ENCODE results near the gene MROH8. TPM values are rescaled to one million over a fixed set of nuclear protein-coding genes. Genes with fewer than 3 reads are reported as not detected.
A peak's percentile ranks its signal among the peaks of the same experiment; 100 is the strongest.
"Not testable (repeated sequence)": the region's sequence is repeated elsewhere in the genome, so short reads cannot be mapped to it uniquely, and the experiment has no call there.

MROH8 gene
- total RNA-seq, 1 experiment from 2014 or later: 1.9 TPM

GRCh38 chr20:37142708-37143107 lies 36.6 kb downstream of the MROH8 start:
- no peak for DNase-seq
- H3K27ac ChIP-seq (ENCODE audit: low read length): no peak overlapping the region
- H3K9me3 ChIP-seq (ENCODE audit: low read length): no peaks in the 10 kb centered on the region
- no peaks in the 10 kb centered on the region for H3K9me2 ChIP-seq (replicated peaks; ENCODE audit: insufficient read depth, low read length)
- H3K36me3 ChIP-seq (ENCODE audit: insufficient read depth, low read length): no peaks in the 10 kb centered on the region
- no peaks in the 10 kb centered on the region for H4K20me1 ChIP-seq (ENCODE audit: insufficient read depth, low read depth, low read length)
- H3K4me2 ChIP-seq (ENCODE audit: low read depth, low read length, poor library complexity, severe bottlenecking): no peak overlapping the region
- H2AFZ ChIP-seq (ENCODE audit: low read length): no peak overlapping the region
- H3K27me3 ChIP-seq (ENCODE audit: low read length): no peaks in the 10 kb centered on the region
- H3K4me3 ChIP-seq (ENCODE audit: low read length): no peak overlapping the region
- no peak overlapping the region for H3K9ac ChIP-seq (ENCODE audit: low read length)
- peaks cover 3% of the 10 kb centered on the region for H3K4me1 ChIP-seq (ENCODE audit: low read length)
- H3K79me2 ChIP-seq (ENCODE audit: low read length): no peaks in the 10 kb centered on the region

- Histone ChIP-seq H4K20me1 (ENCODE audit: insufficient read depth, low read depth, low read length) (no peaks in the 10 kb centered on the region), H3K4me3 (ENCODE audit: low read length) (no peak overlapping the region), H3K4me2 (ENCODE audit: low read depth, low read length, poor library complexity, severe bottlenecking) (no peak overlapping the region), H3K27ac (ENCODE audit: low read length) (no peak overlapping the region), H3K79me2 (ENCODE audit: low read length) (no peaks in the 10 kb centered on the region), H3K27me3 (ENCODE audit: low read length) (no peaks in the 10 kb centered on the region), H3K36me3 (ENCODE audit: insufficient read depth, low read length) (no peaks in the 10 kb centered on the region), H3K9ac (ENCODE audit: low read length) (no peak overlapping the region), H2AFZ (ENCODE audit: low read length) (no peak overlapping the region), H3K9me3 (ENCODE audit: low read length) (no peaks in the 10 kb centered on the region), H3K9me2 (replicated peaks; ENCODE audit: insufficient read depth, low read length) (no peaks in the 10 kb centered on the region), H3K4me1 (ENCODE audit: low read length) (peaks cover 3% of the 10 kb centered on the region)
- DNase-seq: no peak
These were observed 41.8 kb downstream of the MROH8 start for GRCh38 chr20:37137547-37137946.

GRCh38 chr20:37133952-37134351 lies 45.4 kb downstream of the MROH8 start:
- H3K9me3 ChIP-seq (ENCODE audit: low read length): no peaks in the 10 kb centered on the region
- no peak for DNase-seq
- H3K36me3 ChIP-seq (ENCODE audit: insufficient read depth, low read length): no peaks in the 10 kb centered on the region
- no peak overlapping the region for H3K27ac ChIP-seq (ENCODE audit: low read length)
- H3K4me3 ChIP-seq (ENCODE audit: low read length): no peak overlapping the region
- H3K9ac ChIP-seq (ENCODE audit: low read length): no peak overlapping the region
- H3K27me3 ChIP-seq (ENCODE audit: low read length): no peaks in the 10 kb centered on the region
- H3K79me2 ChIP-seq (ENCODE audit: low read length): no peaks in the 10 kb centered on the region
- H4K20me1 ChIP-seq (ENCODE audit: insufficient read depth, low read depth, low read length): no peaks in the 10 kb centered on the region
- no peaks in the 10 kb centered on the region for H3K9me2 ChIP-seq (replicated peaks; ENCODE audit: insufficient read depth, low read length)
- no peaks in the 10 kb centered on the region for H3K4me1 ChIP-seq (ENCODE audit: low read length)
- H3K4me2 ChIP-seq (ENCODE audit: low read depth, low read length, poor library complexity, severe bottlenecking): no peak overlapping the region
- H2AFZ ChIP-seq (ENCODE audit: low read length): no peak overlapping the region

DNA sequence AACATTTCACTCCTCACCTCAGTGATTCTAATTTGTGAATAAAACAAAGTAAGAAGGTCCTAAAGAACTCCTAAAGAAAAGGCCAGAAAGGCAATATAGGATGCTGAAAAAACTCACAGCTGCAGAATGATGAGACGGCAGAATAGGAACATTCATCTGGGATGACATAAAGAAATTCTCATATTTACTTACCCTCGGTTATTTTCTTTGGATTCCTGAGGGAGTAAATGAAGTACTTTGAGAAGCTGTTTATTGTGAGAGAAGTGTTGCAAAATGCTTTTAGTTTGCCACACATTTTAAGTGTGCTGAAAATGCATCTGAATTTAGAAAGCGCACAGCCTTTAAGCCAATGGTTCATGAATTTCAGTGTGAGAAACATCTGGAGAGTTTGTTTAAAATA lies 47.9 kb downstream of the MROH8 start:
- H3K9me2 ChIP-seq (replicated peaks; ENCODE audit: insufficient read depth, low read length): no peaks in the 10 kb centered on the region
- H3K79me2 ChIP-seq (ENCODE audit: low read length): no peaks in the 10 kb centered on the region
- no peak overlapping the region for H3K4me2 ChIP-seq (ENCODE audit: low read depth, low read length, poor library complexity, severe bottlenecking)
- H3K4me1 ChIP-seq (ENCODE audit: low read length): no peaks in the 10 kb centered on the region
- H2AFZ ChIP-seq (ENCODE audit: low read length): no peak overlapping the region
- H3K4me3 ChIP-seq (ENCODE audit: low read length): no peak overlapping the region
- no peaks in the 10 kb centered on the region for H3K9me3 ChIP-seq (ENCODE audit: low read length)
- H3K27me3 ChIP-seq (ENCODE audit: low read length): no peaks in the 10 kb centered on the region
- H3K9ac ChIP-seq (ENCODE audit: low read length): no peak overlapping the region
- H3K36me3 ChIP-seq (ENCODE audit: insufficient read depth, low read length): no peaks in the 10 kb centered on the region
- no peak for DNase-seq
- no peaks in the 10 kb centered on the region for H4K20me1 ChIP-seq (ENCODE audit: insufficient read depth, low read depth, low read length)
- H3K27ac ChIP-seq (ENCODE audit: low read length): no peak overlapping the region

- DNase-seq: no peak
- H3K4me2 ChIP-seq (ENCODE audit: low read depth, low read length, poor library complexity, severe bottlenecking): no peak overlapping the region
- H3K9me2 ChIP-seq (replicated peaks; ENCODE audit: insufficient read depth, low read length): no peaks in the 10 kb centered on the region
- H3K9me3 ChIP-seq (ENCODE audit: low read length): no peaks in the 10 kb centered on the region
- no peaks in the 10 kb centered on the region for H3K79me2 ChIP-seq (ENCODE audit: low read length)
- H3K4me3 ChIP-seq (ENCODE audit: low read length): no peak overlapping the region
- no peaks in the 10 kb centered on the region for H3K36me3 ChIP-seq (ENCODE audit: insufficient read depth, low read length)
- H2AFZ ChIP-seq (ENCODE audit: low read length): no peak overlapping the region
- no peak overlapping the region for H3K27ac ChIP-seq (ENCODE audit: low read length)
- H3K4me1 ChIP-seq (ENCODE audit: low read length): peaks cover 2% of the 10 kb centered on the region
- no peaks in the 10 kb centered on the region for H4K20me1 ChIP-seq (ENCODE audit: insufficient read depth, low read depth, low read length)
- no peak overlapping the region for H3K9ac ChIP-seq (ENCODE audit: low read length)
- no peaks in the 10 kb centered on the region for H3K27me3 ChIP-seq (ENCODE audit: low read length)
These were observed 50.5 kb downstream of the MROH8 start for GRCh38 chr20:37128803-37129202.

DNA sequence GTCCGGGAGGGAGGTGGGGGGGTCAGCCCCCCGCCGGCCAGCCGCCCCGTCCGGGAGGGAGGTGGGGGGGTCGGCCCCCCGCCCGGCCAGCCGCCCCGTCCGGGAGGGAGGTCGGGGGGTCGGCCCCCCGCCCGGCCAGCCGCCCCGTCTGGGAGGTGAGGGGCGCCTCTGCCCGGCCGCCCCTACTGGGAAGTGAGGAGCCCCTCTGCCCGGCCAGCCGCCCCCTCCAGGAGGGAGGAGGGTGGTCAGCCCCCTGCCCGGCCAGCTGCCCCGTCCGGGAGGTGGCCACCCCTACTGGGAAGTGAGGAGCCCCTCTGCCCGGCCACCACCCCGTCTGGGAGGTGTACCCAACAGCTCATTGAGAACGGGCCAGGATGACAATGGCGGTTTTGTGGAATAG lies 53.1 kb downstream of the MROH8 start:
- H3K9ac ChIP-seq (ENCODE audit: low read length); H3K9me2 ChIP-seq (replicated peaks; ENCODE audit: insufficient read depth, low read length); H3K4me2 ChIP-seq (ENCODE audit: low read depth, low read length, poor library complexity, severe bottlenecking); H3K9me3 ChIP-seq (ENCODE audit: low read length); H3K27ac ChIP-seq (ENCODE audit: low read length); H3K4me3 ChIP-seq (ENCODE audit: low read length); H3K27me3 ChIP-seq (ENCODE audit: low read length); DNase-seq; H3K4me1 ChIP-seq (ENCODE audit: low read length); H2AFZ ChIP-seq (ENCODE audit: low read length); H3K36me3 ChIP-seq (ENCODE audit: insufficient read depth, low read length); H3K79me2 ChIP-seq (ENCODE audit: low read length); H4K20me1 ChIP-seq (ENCODE audit: insufficient read depth, low read depth, low read length): not testable (repeated sequence)

GRCh38 chr20:37123441-37123840 lies 55.9 kb downstream of the MROH8 start:
- no peaks in the 10 kb centered on the region for H3K9me2 ChIP-seq (replicated peaks; ENCODE audit: insufficient read depth, low read length)
- H3K4me3 ChIP-seq (ENCODE audit: low read length): no peak overlapping the region
- H3K9ac ChIP-seq (ENCODE audit: low read length): no peak overlapping the region
- no peaks in the 10 kb centered on the region for H3K79me2 ChIP-seq (ENCODE audit: low read length)
- no peak overlapping the region for H3K27ac ChIP-seq (ENCODE audit: low read length)
- H3K4me1 ChIP-seq (ENCODE audit: low read length): peaks cover 16% of the 10 kb centered on the region
- no peak for DNase-seq
- H3K9me3 ChIP-seq (ENCODE audit: low read length): no peaks in the 10 kb centered on the region
- H3K4me2 ChIP-seq (ENCODE audit: low read depth, low read length, poor library complexity, severe bottlenecking): peak overlapping the region; percentile 7
- no peaks in the 10 kb centered on the region for H3K36me3 ChIP-seq (ENCODE audit: insufficient read depth, low read length)
- H4K20me1 ChIP-seq (ENCODE audit: insufficient read depth, low read depth, low read length): no peaks in the 10 kb centered on the region
- peak overlapping the region; percentile 74 for H2AFZ ChIP-seq (ENCODE audit: low read length)
- no peaks in the 10 kb centered on the region for H3K27me3 ChIP-seq (ENCODE audit: low read length)

- no peak overlapping the region for H2AFZ ChIP-seq (ENCODE audit: low read length)
These were observed 58.9 kb downstream of the MROH8 start for GRCh38 chr20:37120497-37120896.

More at GRCh38 chr20:37120497-37120896, 58.9 kb downstream of the MROH8 start:
- no peaks in the 10 kb centered on the region for H3K27me3 ChIP-seq (ENCODE audit: low read length)
- no peak for DNase-seq
- no peak overlapping the region for H3K9ac ChIP-seq (ENCODE audit: low read length)
- H3K9me3 ChIP-seq (ENCODE audit: low read length): no peaks in the 10 kb centered on the region
- no peaks in the 10 kb centered on the region for H4K20me1 ChIP-seq (ENCODE audit: insufficient read depth, low read depth, low read length)
- no peak overlapping the region for H3K4me2 ChIP-seq (ENCODE audit: low read depth, low read length, poor library complexity, severe bottlenecking)
- H3K9me2 ChIP-seq (replicated peaks; ENCODE audit: insufficient read depth, low read length): no peaks in the 10 kb centered on the region
- no peak overlapping the region for H3K27ac ChIP-seq (ENCODE audit: low read length)
- H3K4me1 ChIP-seq (ENCODE audit: low read length): peaks cover 16% of the 10 kb centered on the region
- H3K36me3 ChIP-seq (ENCODE audit: insufficient read depth, low read length): no peaks in the 10 kb centered on the region
- no peaks in the 10 kb centered on the region for H3K79me2 ChIP-seq (ENCODE audit: low read length)
- no peak overlapping the region for H3K4me3 ChIP-seq (ENCODE audit: low read length)

Measured in Karpas-422 (cell line).